HEK293 (cell line): ENCODE measurements around the gene APCDD1L.

Source experiments
- CTCF ChIA-PET: fragments of 350-600 bp; formaldehyde crosslinking; extraction: SDS; loops from one replicate; lab custom pipeline; 2021; ENCODE audit warnings: antibody characterized with exemption; lab: Yijun Ruan, JAX
- POLR2A ChIA-PET: fragments of 300-600 bp; formaldehyde crosslinking; extraction: SDS; loops from one replicate; lab custom pipeline; 2020; ENCODE audit warnings: antibody characterized with exemption, inconsistent platforms; lab: Yijun Ruan, JAX
- H3K27ac ChIP-seq: fragments of 200-500 bp; sonication (Bioruptor generic); 2 replicates; pipeline ENCODE4 v1.5.1; 2014; ENCODE audit warnings: low read depth, low read length, control low read depth, inconsistent platforms; ENCODE audit errors: extremely low read depth
- H3K36me3 ChIP-seq, 2 experiments: fragments of 200-500 bp in 1 of 2; sonication (Bioruptor generic) in 1 of 2; 1 replicate in 1 of 2; 2 replicates in 1 of 2; pipeline ENCODE4 v1.5.1; 2014 to 2017; ENCODE audit warnings: inconsistent platforms in 2 of 2, low read length in 2 of 2; ENCODE audit not compliant: control insufficient read depth in 2 of 2, insufficient read depth in 1 of 2
- H3K4me1 ChIP-seq: fragments of 200-500 bp; sonication (Bioruptor generic); 2 replicates; pipeline ENCODE4 v1.5.1; 2014; ENCODE audit warnings: mild to moderate bottlenecking, low read length, inconsistent platforms; ENCODE audit not compliant: control insufficient read depth, insufficient read depth
- H3K4me3 ChIP-seq: 2 replicates; pipeline ENCODE4 v1.5.1; 2011; ENCODE audit warnings: low read depth, mild to moderate bottlenecking, control low read depth, low read length, moderate library complexity
- H3K9me3 ChIP-seq: fragments of 200-500 bp; sonication (Bioruptor generic); 2 replicates; pipeline ENCODE4 v1.5.1; 2014; ENCODE audit warnings: low read depth, low read length, inconsistent platforms; ENCODE audit not compliant: control insufficient read depth, insufficient read depth
- GLI2 ChIP-seq: fragments of 450-650 bp; formaldehyde crosslinking; IDR thresholded peaks from 2 replicates; pipeline ENCODE4; 2017; ENCODE audit warnings: missing biosample characterization, missing genetic modification characterization, low read depth, borderline replicate concordance
- HOXA7 ChIP-seq: sonication (generic); formaldehyde crosslinking; IDR thresholded peaks from 2 replicates; pipeline ENCODE4 v1.8.1; 2022; ENCODE audit warnings: missing genetic modification reagents, borderline replicate concordance
- IKZF3 ChIP-seq: fragments of 450-650 bp; IDR thresholded peaks from 2 replicates; pipeline ENCODE4 v1.5.0; 2018; ENCODE audit warnings: missing biosample characterization, mild to moderate bottlenecking, missing genetic modification characterization, moderate library complexity
- KLF16 ChIP-seq: fragments of 450-650 bp; formaldehyde crosslinking; IDR thresholded peaks from 2 replicates; pipeline ENCODE4 v1.5.1; 2017; ENCODE audit warnings: missing biosample characterization, missing genetic modification characterization
- MYNN ChIP-seq: fragments of 450-650 bp; formaldehyde crosslinking; IDR thresholded peaks from 2 replicates; pipeline ENCODE4 v1.5.1; 2016; ENCODE audit warnings: missing biosample characterization, missing genetic modification characterization, borderline replicate concordance
- PRDM1 ChIP-seq: fragments of 450-650 bp; formaldehyde crosslinking; IDR thresholded peaks from 2 replicates; pipeline ENCODE4; 2016; ENCODE audit warnings: missing biosample characterization, missing genetic modification characterization
- ZBTB7A ChIP-seq: fragments of 450-650 bp; formaldehyde crosslinking; IDR thresholded peaks from 2 replicates; pipeline ENCODE4 v1.5.1; 2016; ENCODE audit warnings: low read depth, missing biosample characterization, missing genetic modification characterization
- ZNF10 ChIP-seq: fragments of 450-650 bp; formaldehyde crosslinking; IDR thresholded peaks from 2 replicates; pipeline ENCODE4 v1.5.1; 2017; ENCODE audit warnings: missing biosample characterization, missing genetic modification characterization
- ZNF184 ChIP-seq: fragments of 450-650 bp; IDR thresholded peaks from 2 replicates; pipeline ENCODE4 v1.5.1; 2018; ENCODE audit warnings: missing biosample characterization, mild to moderate bottlenecking, missing genetic modification characterization
- ZNF223 ChIP-seq: fragments of 450-650 bp; formaldehyde crosslinking; IDR thresholded peaks from 2 replicates; pipeline ENCODE4 v1.5.1; 2016; ENCODE audit warnings: missing biosample characterization, missing genetic modification characterization
- ZNF391 ChIP-seq: fragments of 450-650 bp; formaldehyde crosslinking; IDR thresholded peaks from 2 replicates; pipeline ENCODE4 v1.5.1; 2016; ENCODE audit warnings: low read depth, missing biosample characterization, missing genetic modification characterization, borderline replicate concordance
- ZNF514 ChIP-seq: fragments of 450-650 bp; formaldehyde crosslinking; IDR thresholded peaks from 2 replicates; pipeline ENCODE4 v1.5.1; 2016; ENCODE audit warnings: missing biosample characterization, missing genetic modification characterization
- ZNF585B ChIP-seq: fragments of 450-650 bp; formaldehyde crosslinking; IDR thresholded peaks from 2 replicates; pipeline ENCODE4 v1.5.1; 2016; ENCODE audit warnings: missing biosample characterization, missing genetic modification characterization
- ZNF610 ChIP-seq: fragments of 450-650 bp; formaldehyde crosslinking; IDR thresholded peaks from 2 replicates; pipeline ENCODE4 v1.5.1; 2016; ENCODE audit warnings: missing biosample characterization, missing genetic modification characterization, borderline replicate concordance
- ZNF624 ChIP-seq: fragments of 450-650 bp; formaldehyde crosslinking; IDR thresholded peaks from 2 replicates; pipeline ENCODE4 v1.5.1; 2017; ENCODE audit warnings: missing biosample characterization, missing genetic modification characterization
- ZNF664 ChIP-seq: fragments of 450-650 bp; formaldehyde crosslinking; IDR thresholded peaks from 2 replicates; pipeline ENCODE4 v1.5.1; 2016; ENCODE audit warnings: missing biosample characterization, missing genetic modification characterization
- ZNF76 ChIP-seq: fragments of 450-650 bp; formaldehyde crosslinking; IDR thresholded peaks from 2 replicates; pipeline ENCODE4; 2016; ENCODE audit warnings: low read depth, missing biosample characterization, missing genetic modification characterization, borderline replicate concordance
- ZNF785 ChIP-seq: fragments of 450-650 bp; formaldehyde crosslinking; IDR thresholded peaks from 2 replicates; pipeline ENCODE4 v1.5.1; 2016; ENCODE audit warnings: missing biosample characterization, missing genetic modification characterization
- ZNF830 ChIP-seq: fragments of 450-650 bp; IDR thresholded peaks from 2 replicates; pipeline ENCODE4 v1.5.0; 2018; ENCODE audit warnings: missing biosample characterization, missing genetic modification characterization, low read depth, mild to moderate bottlenecking, moderate library complexity
- ZSCAN18 ChIP-seq: fragments of 450-650 bp; formaldehyde crosslinking; IDR thresholded peaks from 2 replicates; pipeline ENCODE4 v1.5.1; 2016; ENCODE audit warnings: missing biosample characterization, missing genetic modification characterization
- TF ChIP-seq, protein P1 (sequence below): fragments of 450-650 bp; formaldehyde crosslinking; IDR thresholded peaks from 2 replicates; pipeline ENCODE4 v1.5.1; 2016; ENCODE audit warnings: missing biosample characterization, missing genetic modification characterization, low read depth
- TF ChIP-seq, protein P2 (sequence below): fragments of 450-650 bp; formaldehyde crosslinking; IDR thresholded peaks from 2 replicates; pipeline ENCODE4 v1.5.1; 2016; ENCODE audit warnings: missing biosample characterization, missing genetic modification characterization, low read depth
- TF ChIP-seq, protein P3 (sequence below): fragments of 450-650 bp; formaldehyde crosslinking; IDR thresholded peaks from 2 replicates; pipeline ENCODE4 v1.5.1; 2017; ENCODE audit warnings: missing biosample characterization, missing genetic modification characterization

The APCDD1L gene

DNA sequence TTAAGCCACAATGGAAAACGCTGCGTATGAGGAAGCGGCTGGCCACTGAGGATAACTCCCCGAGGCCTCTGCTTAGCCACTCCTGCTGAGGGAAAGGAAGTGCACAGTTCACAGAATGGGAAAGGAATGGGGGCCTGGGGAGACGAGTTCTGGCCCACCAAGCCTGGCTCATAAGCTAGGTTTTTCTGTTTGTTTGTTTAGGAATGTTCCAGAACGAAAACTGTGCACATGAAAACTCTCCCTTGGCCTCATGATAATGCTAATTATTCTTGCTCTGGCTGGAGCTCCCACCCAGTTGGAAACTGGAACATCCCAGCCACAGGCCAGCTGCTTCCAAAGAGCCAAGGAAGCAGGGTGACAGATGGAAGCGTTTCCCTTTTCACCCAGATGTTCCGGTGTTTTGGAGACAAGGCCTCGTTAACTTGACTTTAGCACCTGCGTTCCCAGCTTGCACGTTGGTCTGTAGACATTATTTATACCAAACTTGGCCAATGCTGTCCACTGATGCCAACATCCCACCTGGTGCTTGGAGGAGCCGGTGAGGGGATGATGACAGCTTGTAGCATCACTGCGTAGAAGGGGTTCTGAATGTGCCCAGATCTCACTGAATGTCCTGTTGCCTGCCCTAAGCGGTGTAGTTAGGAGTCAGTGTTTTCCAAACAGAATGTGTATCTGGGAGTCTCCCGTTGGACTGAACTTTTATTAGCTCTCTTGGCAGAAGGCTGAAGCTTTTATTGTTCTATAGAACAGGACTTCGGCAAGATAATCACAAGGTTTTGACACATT, 34.5 kb downstream of the APCDD1L start:
- H3K27ac ChIP-seq = no peak overlapping the region
- POLR2A ChIA-PET = interaction anchor here (1.7 kb wide), 1 partner anchor 170 kb away, joined by 10 read pairs; the partner anchor contains the start of gene STX16
- H3K36me3 ChIP-seq = no peaks in the 10 kb centered on the region
- H3K4me3 ChIP-seq = no peak overlapping the region
- TF ChIP-seq ZNF585B (tag by site-specific recombination) (no peak), IKZF3 (tag by site-specific recombination) (no peak), MYNN (tag by site-specific recombination) (no peak), ZNF514 (tag by site-specific recombination) (no peak), PRDM1 (tag by site-specific recombination) (no peak), GLI2 (no peak), KLF16 (tag by site-specific recombination) (no peak)
- CTCF ChIA-PET = interaction anchor here (0.6 to 2.5 kb wide), 21 partner anchors 8 to 976 kb away, joined by 3 to 23 read pairs (median 4); partner anchors contain the start of gene STX16
- H3K4me1 ChIP-seq = no peaks in the 10 kb centered on the region
- no peaks in the 10 kb centered on the region for H3K9me3 ChIP-seq

GRCh38 chr20:58479726-58480440, 35.3 kb downstream of the APCDD1L start:
- Histone ChIP-seq H3K4me1 (no peaks in the 10 kb centered on the region), H3K27ac (no peak overlapping the region), H3K9me3 (no peaks in the 10 kb centered on the region), H3K4me3 (no peak overlapping the region), H3K36me3 (no peaks in the 10 kb centered on the region)
- TF ChIP-seq ZNF624 (tag by site-specific recombination) = no peak
- no peak for TF ChIP-seq ZNF785
- no peak for TF ChIP-seq ZNF610 (tag by site-specific recombination)
- TF ChIP-seq, protein P1, sequence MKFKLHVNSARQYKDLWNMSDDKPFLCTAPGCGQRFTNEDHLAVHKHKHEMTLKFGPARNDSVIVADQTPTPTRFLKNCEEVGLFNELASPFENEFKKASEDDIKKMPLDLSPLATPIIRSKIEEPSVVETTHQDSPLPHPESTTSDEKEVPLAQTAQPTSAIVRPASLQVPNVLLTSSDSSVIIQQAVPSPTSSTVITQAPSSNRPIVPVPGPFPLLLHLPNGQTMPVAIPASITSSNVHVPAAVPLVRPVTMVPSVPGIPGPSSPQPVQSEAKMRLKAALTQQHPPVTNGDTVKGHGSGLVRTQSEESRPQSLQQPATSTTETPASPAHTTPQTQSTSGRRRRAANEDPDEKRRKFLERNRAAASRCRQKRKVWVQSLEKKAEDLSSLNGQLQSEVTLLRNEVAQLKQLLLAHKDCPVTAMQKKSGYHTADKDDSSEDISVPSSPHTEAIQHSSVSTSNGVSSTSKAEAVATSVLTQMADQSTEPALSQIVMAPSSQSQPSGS = no peak
- TF ChIP-seq, protein P2, sequence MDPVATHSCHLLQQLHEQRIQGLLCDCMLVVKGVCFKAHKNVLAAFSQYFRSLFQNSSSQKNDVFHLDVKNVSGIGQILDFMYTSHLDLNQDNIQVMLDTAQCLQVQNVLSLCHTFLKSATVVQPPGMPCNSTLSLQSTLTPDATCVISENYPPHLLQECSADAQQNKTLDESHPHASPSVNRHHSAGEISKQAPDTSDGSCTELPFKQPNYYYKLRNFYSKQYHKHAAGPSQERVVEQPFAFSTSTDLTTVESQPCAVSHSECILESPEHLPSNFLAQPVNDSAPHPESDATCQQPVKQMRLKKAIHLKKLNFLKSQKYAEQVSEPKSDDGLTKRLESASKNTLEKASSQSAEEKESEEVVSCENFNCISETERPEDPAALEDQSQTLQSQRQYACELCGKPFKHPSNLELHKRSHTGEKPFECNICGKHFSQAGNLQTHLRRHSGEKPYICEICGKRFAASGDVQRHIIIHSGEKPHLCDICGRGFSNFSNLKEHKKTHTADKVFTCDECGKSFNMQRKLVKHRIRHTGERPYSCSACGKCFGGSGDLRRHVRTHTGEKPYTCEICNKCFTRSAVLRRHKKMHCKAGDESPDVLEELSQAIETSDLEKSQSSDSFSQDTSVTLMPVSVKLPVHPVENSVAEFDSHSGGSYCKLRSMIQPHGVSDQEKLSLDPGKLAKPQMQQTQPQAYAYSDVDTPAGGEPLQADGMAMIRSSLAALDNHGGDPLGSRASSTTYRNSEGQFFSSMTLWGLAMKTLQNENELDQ (tag by site-specific recombination) = no peak
- TF ChIP-seq KLF16 (tag by site-specific recombination) = no peak
- TF ChIP-seq ZSCAN18 = no peak
- no peak for TF ChIP-seq ZNF184 (tag by site-specific recombination)
- TF ChIP-seq ZNF10 (tag by site-specific recombination) = no peak
- TF ChIP-seq ZNF830 (tag by site-specific recombination) = no peak
- TF ChIP-seq IKZF3 (tag by site-specific recombination) = no peak
- no peak for TF ChIP-seq ZBTB7A (tag by site-specific recombination)
- TF ChIP-seq ZNF76 = no peak
- TF ChIP-seq ZNF223 = no peak
- no peak for TF ChIP-seq ZNF391
- no peak for TF ChIP-seq ZNF664 (tag by site-specific recombination)
- TF ChIP-seq HOXA7 (CRISPR knock-in tag) = no peak
- TF ChIP-seq, protein P3, sequence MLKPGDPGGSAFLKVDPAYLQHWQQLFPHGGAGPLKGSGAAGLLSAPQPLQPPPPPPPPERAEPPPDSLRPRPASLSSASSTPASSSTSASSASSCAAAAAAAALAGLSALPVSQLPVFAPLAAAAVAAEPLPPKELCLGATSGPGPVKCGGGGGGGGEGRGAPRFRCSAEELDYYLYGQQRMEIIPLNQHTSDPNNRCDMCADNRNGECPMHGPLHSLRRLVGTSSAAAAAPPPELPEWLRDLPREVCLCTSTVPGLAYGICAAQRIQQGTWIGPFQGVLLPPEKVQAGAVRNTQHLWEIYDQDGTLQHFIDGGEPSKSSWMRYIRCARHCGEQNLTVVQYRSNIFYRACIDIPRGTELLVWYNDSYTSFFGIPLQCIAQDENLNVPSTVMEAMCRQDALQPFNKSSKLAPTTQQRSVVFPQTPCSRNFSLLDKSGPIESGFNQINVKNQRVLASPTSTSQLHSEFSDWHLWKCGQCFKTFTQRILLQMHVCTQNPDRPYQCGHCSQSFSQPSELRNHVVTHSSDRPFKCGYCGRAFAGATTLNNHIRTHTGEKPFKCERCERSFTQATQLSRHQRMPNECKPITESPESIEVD = no peak
- POLR2A ChIA-PET = no interaction called here
- CTCF ChIA-PET = interaction anchor here (0.7 to 2.5 kb wide), 5 partner anchors 26 to 387 kb away, joined by 3 to 23 read pairs (median 4); no protein-coding TSS in a partner anchor
